Posterior vena cava (tissue), 2 donors: Measurements from ENCODE around the gene PGBD5. TPM values are rescaled to one million over a fixed set of nuclear protein-coding genes. Genes with fewer than 3 reads are reported as not detected.

Source experiments
- DNase-seq: peaks from one replicate; pipeline ENCODE4 v3.0.0-alpha.2; 2020; ENCODE audit warnings: low spot score
- intact Hi-C, 2 donors: fragments of 100-400 bp; cut with DNase I; formaldehyde crosslinking; loops; one replicate each; pipeline versions ENCODE4 v1.14.1 to v1.14.2; 2022 to 2023
- total RNA-seq, 2 donors: library from RNA; stranded (reverse); fragmentation: NEBNext Ultra II Directional; extraction: Animal tissue kit (Norgen Biotek cat#: 25700); gene quantifications; one replicate each; pipeline ENCODE4 v1.2.1, GENCODE V29; 2021
- donor health status: DM: yes; HTN: yes; CAD: no.
- donor health status: DM: yes; HTN: yes; CAD: no.

The PGBD5 gene
- total RNA-seq, 2 donors from 2014 or later, result 0.43 to 0.56 TPM

DNA sequence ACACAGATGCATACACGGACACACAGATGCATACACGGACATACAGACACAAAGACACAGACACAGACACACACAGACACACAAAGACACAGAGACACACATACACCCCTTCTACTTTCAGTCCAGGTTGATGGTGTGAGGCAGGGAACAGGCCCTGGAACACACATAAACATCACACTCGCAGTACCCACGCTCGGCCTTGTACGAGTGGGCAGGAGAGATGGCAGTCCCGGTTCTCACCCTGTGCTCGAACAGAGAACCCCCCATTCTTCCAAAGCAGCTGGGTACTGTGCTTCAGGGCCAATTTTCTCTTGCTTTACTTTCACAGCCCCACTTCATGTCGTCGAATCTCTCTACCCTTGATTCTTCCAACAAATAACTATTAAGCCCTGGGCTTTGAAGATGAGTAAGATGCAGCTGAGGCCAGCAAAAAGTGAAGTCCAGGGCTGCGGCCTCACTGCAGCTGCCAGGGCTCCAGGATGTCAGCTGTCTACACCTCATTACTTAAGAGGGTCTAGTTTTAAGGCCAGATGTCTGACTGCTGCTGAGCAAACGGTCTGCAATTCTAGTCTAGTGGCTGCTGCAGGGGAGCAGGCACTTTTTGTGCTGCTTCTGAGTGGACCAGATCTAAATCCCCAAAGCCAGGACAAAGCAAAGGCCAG is 90.1 kb downstream of the PGBD5 start:
- intact Hi-C loops, result no loop called here
- peak; percentile 50 for DNase-seq

- intact Hi-C loops, result loop anchor here in 1 of 2 donors (5.0 kb wide), 1 partner anchor 942 kb away; no protein-coding TSS in a partner anchor
- DNase-seq, result peak; percentile 53
Observed at GRCh38 chr1:230334447-230334837, 91.7 kb downstream of the PGBD5 start.

DNA sequence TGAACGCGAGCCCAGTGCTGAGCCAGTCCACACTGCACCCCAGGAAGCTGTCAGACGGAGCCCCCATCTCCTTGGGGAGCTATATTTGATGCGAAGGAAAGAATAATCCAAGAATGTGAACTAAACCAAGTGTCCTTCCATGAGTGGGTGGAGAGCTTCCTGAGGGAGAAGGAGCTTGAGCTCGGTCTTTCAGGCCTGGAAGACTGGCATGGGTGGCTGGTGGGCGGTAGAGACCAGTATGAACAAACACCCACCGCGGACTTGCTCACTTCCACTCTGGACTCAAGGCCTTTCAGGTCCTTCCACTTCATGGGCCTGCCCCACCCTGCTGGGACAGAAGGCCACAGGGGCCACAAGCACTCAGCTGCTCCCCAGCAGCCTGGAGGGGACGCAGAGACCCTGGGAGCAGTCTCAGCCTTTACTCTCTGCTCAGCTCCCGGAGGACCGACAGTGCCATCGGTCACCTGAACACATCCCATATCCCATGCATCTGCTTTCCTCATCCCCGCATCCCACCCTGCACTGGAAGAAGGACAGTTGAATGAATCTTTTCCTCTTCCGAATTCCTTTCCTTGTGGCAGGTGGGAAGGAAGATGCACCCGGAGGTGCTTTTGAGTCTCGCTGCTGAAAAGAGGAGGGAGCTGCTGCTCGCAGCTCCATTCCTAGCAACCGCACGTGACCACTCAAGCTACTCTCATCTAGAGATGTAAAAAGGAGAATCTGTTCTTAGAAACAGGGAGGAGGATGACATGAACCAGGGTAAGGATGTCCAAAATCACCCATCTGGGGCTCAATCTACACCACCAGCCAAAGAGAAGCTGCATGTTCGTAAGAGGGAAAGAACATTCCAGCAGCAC is 92.3 kb downstream of the PGBD5 start:
- intact Hi-C loops, result loop anchor here in 1 of 2 donors (5.0 kb wide), 1 partner anchor 942 kb away; no protein-coding TSS in a partner anchor
- DNase-seq, result peak; percentile 67

- intact Hi-C loops, result loop anchor here in 1 of 2 donors (5.0 kb wide), 1 partner anchor 940 kb away; no protein-coding TSS in a partner anchor
Observed at GRCh38 chr1:230332575-230333066, 93.5 kb downstream of the PGBD5 start.

GRCh38 chr1:230332061-230332460 is 94.1 kb downstream of the PGBD5 start:
- DNase-seq, result peak; percentile 3
- intact Hi-C loops, result loop anchor here in 1 of 2 donors (5.0 kb wide), 1 partner anchor 940 kb away; no protein-coding TSS in a partner anchor

More at GRCh38 chr1:230332575-230333066, 93.5 kb downstream of the PGBD5 start:
- peak; percentile 77 for DNase-seq

DNA sequence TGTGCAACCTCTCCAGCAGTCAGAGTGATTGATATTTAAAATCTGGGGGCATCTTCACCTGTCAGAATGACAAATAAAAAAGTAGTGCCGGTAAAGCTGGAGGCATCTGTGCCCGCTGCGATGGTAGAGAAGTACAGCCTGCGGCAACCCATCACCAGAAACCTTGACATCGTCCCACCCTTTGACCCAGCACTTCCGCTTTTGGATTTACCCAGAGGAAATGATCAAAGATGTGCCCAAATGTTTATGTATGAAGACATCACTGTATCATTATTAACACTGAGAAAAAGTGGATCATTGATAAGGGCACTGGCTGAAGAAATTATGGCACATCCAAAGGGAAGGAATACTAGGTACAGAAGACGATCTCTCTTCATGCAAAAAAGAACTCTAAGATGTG is 96.0 kb downstream of the PGBD5 start:
- DNase-seq, result peak; percentile 41
- intact Hi-C loops, result loop anchor here in 1 of 2 donors (5.0 kb wide), 1 partner anchor 938 kb away; no protein-coding TSS in a partner anchor

GRCh38 chr1:230328342-230329015 is 97.7 kb downstream of the PGBD5 start:
- intact Hi-C loops, result no loop called here
- no peak for DNase-seq

DNA sequence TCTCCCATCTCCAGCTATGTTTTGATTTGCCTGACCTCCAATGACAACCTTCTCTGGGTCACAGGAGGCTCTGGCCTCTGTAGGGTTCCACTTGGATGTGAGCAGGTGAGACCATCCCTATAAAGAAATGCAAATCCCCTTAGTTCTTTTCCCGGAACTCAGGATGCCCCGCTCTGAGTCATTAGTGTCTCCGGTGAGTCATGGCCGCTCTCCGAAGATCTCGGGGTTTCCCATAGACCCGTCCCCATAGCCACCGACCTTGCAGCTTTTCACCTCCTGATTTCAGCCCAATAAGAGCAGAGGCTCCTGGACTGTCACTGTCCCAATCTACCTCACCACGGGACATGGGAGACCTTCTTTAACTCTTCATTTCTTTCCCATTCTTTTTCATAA is 98.2 kb downstream of the PGBD5 start:
- peak; percentile 41 for DNase-seq
- intact Hi-C loops, result no loop called here

GRCh38 chr1:230326971-230327891 is 98.9 kb downstream of the PGBD5 start:
- intact Hi-C loops, result no loop called here
- peak; percentile 71 for DNase-seq

- intact Hi-C loops, result no loop called here
- DNase-seq, result no peak
Observed at GRCh38 chr1:230323686-230324085, 102.4 kb downstream of the PGBD5 start.

DNA sequence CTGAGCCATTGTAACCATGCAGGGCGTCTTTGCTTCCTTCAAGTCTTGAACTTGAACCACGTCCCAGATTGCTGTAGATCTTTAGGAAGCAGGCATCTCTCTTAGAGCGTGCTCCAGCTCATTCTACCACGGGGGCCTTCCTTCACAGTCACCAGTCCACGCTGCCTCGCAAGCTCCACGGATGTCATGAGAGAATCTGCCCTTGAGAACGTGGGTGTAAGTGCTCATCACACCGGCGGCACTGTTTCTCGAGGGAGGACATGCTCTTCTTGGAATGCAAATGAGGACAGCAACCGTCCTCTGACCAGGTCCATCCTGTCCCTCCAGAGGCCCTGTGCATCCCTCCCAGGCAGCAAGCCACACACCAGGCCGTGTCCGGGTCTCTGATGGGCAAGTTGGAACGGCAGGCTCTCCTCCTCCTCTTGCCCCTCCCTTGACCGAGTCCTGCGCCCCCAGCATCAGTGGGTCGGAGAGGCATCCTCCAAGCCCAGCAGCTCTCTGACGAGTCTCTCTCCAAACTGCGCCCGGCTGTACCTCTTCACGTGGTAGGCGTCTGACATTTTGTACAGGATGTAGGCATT is 103.1 kb downstream of the PGBD5 start:
- DNase-seq, result no peak
- intact Hi-C loops, result no loop called here

GRCh38 chr1:230322421-230322756 is 103.7 kb downstream of the PGBD5 start:
- no peak for DNase-seq
- intact Hi-C loops, result no loop called here

GRCh38 chr1:230321741-230322420 is 104.3 kb downstream of the PGBD5 start:
- intact Hi-C loops, result no loop called here
- DNase-seq, result no peak

- no peak for DNase-seq
- intact Hi-C loops, result no loop called here
Observed at GRCh38 chr1:230321341-230321740, 104.8 kb downstream of the PGBD5 start.

- intact Hi-C loops, result no loop called here
- DNase-seq, result no peak
Observed at GRCh38 chr1:230320804-230321203, 105.3 kb downstream of the PGBD5 start.

DNA sequence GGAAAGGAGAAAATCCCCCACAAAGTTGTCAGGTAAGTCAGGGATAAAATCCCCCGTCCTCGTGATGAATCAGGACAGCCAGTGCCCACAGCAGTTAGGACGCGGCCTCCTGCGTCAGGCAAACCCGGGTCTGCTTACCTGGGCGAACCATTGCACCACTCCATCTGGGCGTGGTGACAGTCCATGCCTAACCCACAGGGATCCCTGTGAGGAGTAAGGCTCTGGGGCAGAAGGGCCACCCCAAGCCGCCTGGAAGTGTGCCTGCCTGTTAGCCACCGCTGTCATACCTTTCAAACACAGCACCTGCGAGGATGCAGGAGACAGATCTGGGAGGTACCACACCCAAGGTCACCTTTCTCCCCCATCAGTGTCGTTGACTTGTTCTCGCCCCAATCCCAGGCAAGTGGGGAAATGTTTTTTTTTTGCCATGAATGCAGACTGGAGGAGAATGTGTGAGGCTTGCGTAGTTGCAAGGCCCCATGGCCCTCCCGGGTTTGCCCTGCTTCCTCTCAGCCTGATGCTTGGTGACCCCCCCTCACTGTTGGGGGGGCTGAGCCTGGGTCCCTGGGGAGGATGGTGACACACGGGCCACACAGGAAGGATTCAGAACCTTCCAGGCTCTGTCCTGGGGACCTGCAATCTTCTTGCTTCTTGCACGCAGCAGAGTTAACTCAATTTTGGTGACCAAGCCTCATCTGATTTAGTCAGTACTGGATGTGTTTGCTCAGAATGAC is 107.0 kb downstream of the PGBD5 start:
- intact Hi-C loops, result no loop called here
- peak; percentile 67 for DNase-seq
